Activated CD8-positive, alpha-beta T cell treated with anti-CD3 and anti-CD28 coated beads for 36 hours (primary cell): ENCODE results near the gene DCHS2. TPM values are rescaled to one million over a fixed set of nuclear protein-coding genes. Genes with fewer than 3 reads are reported as not detected.

Source experiments
- ATAC-seq: fragments of 200-7000 bp; cut with Tn5 transposase; one replicate; pipeline ENCODE4 v1.10.0; 2021; ENCODE audit warnings: mild to moderate bottlenecking, moderate library complexity
- CTCF ChIA-PET: fragments of 350-600 bp; sonication (Branson Sonifier 250); formaldehyde crosslinking; loops from one replicate; lab custom pipeline; 2021; ENCODE audit warnings: antibody characterized with exemption; lab: Charles Lee
- POLR2A ChIA-PET: fragments of 350-600 bp; sonication (Branson Sonifier 250); formaldehyde crosslinking; loops from one replicate; lab custom pipeline; 2021; ENCODE audit warnings: antibody characterized with exemption; lab: Charles Lee
- DNase-seq: peaks from one replicate; pipeline ENCODE4 v3.0.0-alpha.2; 2020
- H3K27ac Mint-ChIP-seq: one replicate; pipeline ENCODE4 v1.8.0; 2021; ENCODE audit warnings: mild to moderate bottlenecking, mixed read lengths
- H3K27me3 Mint-ChIP-seq: one replicate; pipeline ENCODE4 v1.8.0; 2021; ENCODE audit warnings: mixed read lengths
- H3K36me3 Mint-ChIP-seq: one replicate; pipeline ENCODE4 v1.8.0; 2021; ENCODE audit warnings: low read depth, mixed read lengths
- H3K4me1 Mint-ChIP-seq: one replicate; pipeline ENCODE4 v1.8.0; 2021; ENCODE audit warnings: low read depth, mixed read lengths
- H3K4me3 Mint-ChIP-seq: one replicate; pipeline ENCODE4 v1.8.0; 2021; ENCODE audit warnings: mild to moderate bottlenecking, moderate library complexity, mixed read lengths
- H3K9me3 Mint-ChIP-seq: one replicate; pipeline ENCODE4 v1.8.0; 2021; ENCODE audit warnings: mixed read lengths
- CTCF ChIP-seq: fragments of 200-600 bp; IDR thresholded peaks from one replicate; pipeline ENCODE4 v1.8.0; 2022; ENCODE audit warnings: antibody characterized with exemption, mild to moderate bottlenecking
- intact Hi-C: fragments of 100-400 bp; cut with micrococcal nuclease; formaldehyde crosslinking; loops from one replicate; pipeline ENCODE4 v1.10.0; 2022
- total RNA-seq, 2 experiments: library from RNA; stranded (reverse); gene quantifications; one replicate each; pipeline ENCODE4 v1.2.3, GENCODE V29; 2021

Gene DCHS2
- total RNA-seq, 2 experiments from 2014 or later = not detected

GRCh38 chr4:154435895-154436294 is 55.7 kb downstream of the DCHS2 start:
- intact Hi-C loops = no loop called here
- Mint-ChIP-seq H3K4me1 (no peaks in the 10 kb centered on the region), H3K27ac (no peak overlapping the region), H3K36me3 (no peaks in the 10 kb centered on the region), H3K27me3 (peaks cover 14% of the 10 kb centered on the region), H3K4me3 (no peak overlapping the region), H3K9me3 (no peaks in the 10 kb centered on the region)
- POLR2A ChIA-PET = no interaction called here
- TF ChIP-seq CTCF = no peak
- CTCF ChIA-PET = no interaction called here
- no peak for ATAC-seq
- DNase-seq = no peak

GRCh38 chr4:154433543-154433942 is 58.1 kb downstream of the DCHS2 start:
- Mint-ChIP-seq H3K4me3 (no peak overlapping the region), H3K9me3 (no peaks in the 10 kb centered on the region), H3K27ac (no peak overlapping the region), H3K27me3 (peaks cover 11% of the 10 kb centered on the region), H3K4me1 (no peaks in the 10 kb centered on the region), H3K36me3 (no peaks in the 10 kb centered on the region)
- no peak for TF ChIP-seq CTCF
- ChIA-PET POLR2A (no interaction called here), CTCF (interaction anchor here (0.6 kb wide), 1 partner anchor 631 kb away, joined by 3 read pairs; no protein-coding TSS in a partner anchor)
- ATAC-seq (no peak), DNase-seq (no peak)
- intact Hi-C loops = no loop called here

- Mint-ChIP-seq H3K4me3 (no peak overlapping the region), H3K4me1 (no peaks in the 10 kb centered on the region), H3K36me3 (no peaks in the 10 kb centered on the region), H3K27me3 (peaks cover 16% of the 10 kb centered on the region), H3K9me3 (no peaks in the 10 kb centered on the region), H3K27ac (no peak overlapping the region)
- POLR2A ChIA-PET = no interaction called here
- TF ChIP-seq CTCF = no peak
- CTCF ChIA-PET = no interaction called here
- DNase-seq (no peak), ATAC-seq (no peak)
- intact Hi-C loops = no loop called here
Observed at GRCh38 chr4:154429176-154429575, 62.4 kb downstream of the DCHS2 start.

DNA sequence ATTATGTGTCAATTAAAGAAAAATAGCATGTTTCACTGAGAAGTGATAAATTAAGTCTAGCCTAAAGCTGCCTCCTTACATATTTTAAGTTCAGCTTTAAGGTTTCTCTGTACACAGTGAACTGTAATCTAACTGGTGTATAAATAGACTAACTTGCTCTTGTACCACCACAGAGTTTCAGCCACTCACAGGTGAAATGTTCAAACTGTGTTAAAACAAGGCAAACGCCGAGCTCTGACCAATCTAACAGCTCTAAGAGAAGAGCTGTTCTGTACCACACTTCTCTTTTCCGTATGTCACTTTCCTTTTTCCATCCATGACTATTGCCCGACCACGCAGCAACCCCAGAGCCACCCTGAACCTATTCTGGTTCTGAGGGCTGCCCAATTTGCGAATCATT is 64.5 kb downstream of the DCHS2 start:
- Mint-ChIP-seq H3K36me3 (no peaks in the 10 kb centered on the region), H3K4me3 (no peak overlapping the region), H3K4me1 (no peaks in the 10 kb centered on the region), H3K27ac (no peak overlapping the region), H3K9me3 (no peaks in the 10 kb centered on the region), H3K27me3 (peaks cover 19% of the 10 kb centered on the region)
- ChIA-PET POLR2A (no interaction called here), CTCF (interaction anchor here (1.0 kb wide), 1 partner anchor 11 kb away, joined by 3 read pairs; no protein-coding TSS in a partner anchor)
- intact Hi-C loops = no loop called here
- DNase-seq = no peak
- no peak for ATAC-seq
- TF ChIP-seq CTCF = no peak

GRCh38 chr4:154425514-154425913 is 66.1 kb downstream of the DCHS2 start:
- H3K36me3 Mint-ChIP-seq = no peaks in the 10 kb centered on the region
- no peak overlapping the region for H3K27ac Mint-ChIP-seq
- ATAC-seq (no peak), DNase-seq (no peak)
- intact Hi-C loops = no loop called here
- no peaks in the 10 kb centered on the region for H3K9me3 Mint-ChIP-seq
- ChIA-PET POLR2A (no interaction called here), CTCF (interaction anchor here (1.3 kb wide), 1 partner anchor 9 kb away, joined by 3 read pairs; no protein-coding TSS in a partner anchor)
- no peak for TF ChIP-seq CTCF
- no peaks in the 10 kb centered on the region for H3K4me1 Mint-ChIP-seq
- no peak overlapping the region for H3K4me3 Mint-ChIP-seq
- H3K27me3 Mint-ChIP-seq = peaks cover 25% of the 10 kb centered on the region
